HepG2 (cell line): ENCODE measurements around the gene SMIM45.
A peak's percentile ranks its signal among the peaks of the same experiment; 100 is the strongest.

ENCODE experiments used
- ARNTL ChIP-seq: sonication (generic); formaldehyde crosslinking; IDR thresholded peaks from 2 replicates; pipeline ENCODE4 v1.4.0; 2020; ENCODE audit warnings: mild to moderate bottlenecking, missing genetic modification reagents
- BCL3 ChIP-seq: sonication (generic); formaldehyde crosslinking; IDR thresholded peaks from 2 replicates; pipeline ENCODE4 v1.5.1; 2020; ENCODE audit warnings: mild to moderate bottlenecking, missing genetic modification reagents, moderate library complexity
- CBX1 ChIP-seq: IDR thresholded peaks from one replicate; pipeline ENCODE4 v1.6.1; 2016; ENCODE audit warnings: antibody characterized with exemption, low read depth
- CEBPG ChIP-seq: IDR thresholded peaks from 2 replicates; pipeline ENCODE4 v1.6.1; 2016
- FOXA1 ChIP-seq, 2 experiments: fragments of 450-650 bp in 1 of 2; sonication (generic) in 1 of 2; formaldehyde crosslinking in 1 of 2; IDR thresholded peaks; 2 replicates each; pipeline versions ENCODE4 v1.4.0 to v1.6.1; 2016 to 2020; ENCODE audit warnings: missing genetic modification reagents in 1 of 2
- FOXO4 ChIP-seq: sonication (generic); formaldehyde crosslinking; conservative IDR thresholded peaks from 2 replicates; pipeline ENCODE4 v1.8.1; 2023; ENCODE audit warnings: missing genetic modification reagents
- GATAD2A ChIP-seq: IDR thresholded peaks from 2 replicates; pipeline ENCODE4 v1.6.1; 2016
- HDAC2 ChIP-seq: sonication (generic); formaldehyde crosslinking; IDR thresholded peaks from 2 replicates; pipeline ENCODE4 v1.4.0; 2020; ENCODE audit warnings: missing genetic modification reagents
- JDP2 ChIP-seq: sonication (generic); formaldehyde crosslinking; IDR thresholded peaks from 2 replicates; pipeline ENCODE4 v1.8.1; 2022; ENCODE audit warnings: missing genetic modification reagents, borderline replicate concordance
- MAFK ChIP-seq, 2 experiments: IDR thresholded peaks in 1 of 2; conservative IDR thresholded peaks in 1 of 2; 2 replicates each; pipeline ENCODE4 v1.6.1; 2011; ENCODE audit warnings: improper control_type of control experiment in 2 of 2, low read length in 2 of 2
- NCOA2 ChIP-seq: sonication (generic); formaldehyde crosslinking; IDR thresholded peaks from 2 replicates; pipeline ENCODE4 v1.8.0; 2022; ENCODE audit warnings: inconsistent platforms
- NR2C2 ChIP-seq: sonication (generic); formaldehyde crosslinking; IDR thresholded peaks from 2 replicates; pipeline ENCODE4 v1.4.0; 2020; ENCODE audit warnings: missing genetic modification reagents, mild to moderate bottlenecking, moderate library complexity, borderline replicate concordance
- PBX2 ChIP-seq: IDR thresholded peaks from 2 replicates; pipeline ENCODE4 v1.6.1; 2016; ENCODE audit warnings: control low read depth
- SALL1 ChIP-seq: sonication (generic); formaldehyde crosslinking; IDR thresholded peaks from 2 replicates; pipeline ENCODE4 v1.8.0; 2022; ENCODE audit warnings: mild to moderate bottlenecking, missing genetic modification reagents
- SIN3B ChIP-seq: fragments of 150-350 bp; IDR thresholded peaks from 2 replicates; pipeline ENCODE4 v1.6.1; 2014; ENCODE audit warnings: low read length
- TFDP1 ChIP-seq: IDR thresholded peaks from 2 replicates; pipeline ENCODE4 v1.6.1; 2016; ENCODE audit warnings: missing compliant biosample characterization, missing genetic modification reagents, borderline replicate concordance
- TRIM22 ChIP-seq: fragments of 450-650 bp; IDR thresholded peaks from 2 replicates; pipeline ENCODE4 v1.6.1; 2017
- YEATS2 ChIP-seq: sonication (generic); formaldehyde crosslinking; IDR thresholded peaks from 2 replicates; pipeline ENCODE4 v1.4.0; 2020; ENCODE audit warnings: missing genetic modification reagents, borderline replicate concordance
- ZIK1 ChIP-seq: sonication (generic); formaldehyde crosslinking; IDR thresholded peaks from 2 replicates; pipeline ENCODE4 v1.5.0; 2020; ENCODE audit warnings: mild to moderate bottlenecking, low read depth, missing genetic modification reagents, borderline replicate concordance
- ZNF343 ChIP-seq: sonication (generic); formaldehyde crosslinking; IDR thresholded peaks from 2 replicates; pipeline ENCODE4 v1.4.0; 2020; ENCODE audit warnings: mild to moderate bottlenecking, missing genetic modification reagents
- ZNF510 ChIP-seq: sonication (generic); formaldehyde crosslinking; IDR thresholded peaks from 2 replicates; pipeline ENCODE4 v1.4.0; 2020; ENCODE audit warnings: low read depth, mild to moderate bottlenecking, missing genetic modification reagents
- ZNF580 ChIP-seq: IDR thresholded peaks from 2 replicates; pipeline ENCODE4 v1.6.1; 2016; ENCODE audit warnings: low read depth, borderline replicate concordance
- ZNF614 ChIP-seq: IDR thresholded peaks from 2 replicates; pipeline ENCODE4 v1.6.1; 2018; ENCODE audit warnings: missing biosample characterization, missing genetic modification reagents, inconsistent platforms, borderline replicate concordance
- ZNF652 ChIP-seq: IDR thresholded peaks from 2 replicates; pipeline ENCODE4 v1.6.1; 2016; ENCODE audit warnings: low read depth, borderline replicate concordance

SMIM45 gene

GRCh38 chr22:41940832-41941765 lies 10.9 kb upstream of the SMIM45 start (continued):
- no peak for TF ChIP-seq YEATS2 (CRISPR knock-in tag)
- no peak for TF ChIP-seq ZNF652
- TF ChIP-seq SIN3B = no peak
- 0 out of 4 replicates have a peak, but pooled peaks of 1 of the 2 experiments have one; percentile 3 for TF ChIP-seq MAFK (conservative IDR thresholded peaks at IDR 0.05 in 1 of 2, IDR thresholded peaks at IDR 0.05 in 1 of 2; ENCODE audit: low read length in 2 of 2)
- TF ChIP-seq JDP2 = no peak
- no peak for TF ChIP-seq ZNF510 (CRISPR knock-in tag)
- peak; percentile 32; the same call in 1 of the 2 replicates for TF ChIP-seq TFDP1 (CRISPR knock-in tag)
- no peak for TF ChIP-seq PBX2 (CRISPR knock-in tag)
- peak; percentile 58 for TF ChIP-seq HDAC2
- TF ChIP-seq ZNF614 (CRISPR knock-in tag) = no peak
- TF ChIP-seq SALL1 (CRISPR knock-in tag) = peak; percentile 54; the same call in 1 of the 2 replicates
- TF ChIP-seq NR2C2 (CRISPR knock-in tag) = no peak
- TF ChIP-seq CEBPG (CRISPR knock-in tag) = no peak
- no peak for TF ChIP-seq FOXA1 (IDR thresholded peaks at IDR 0.05)
- no peak for TF ChIP-seq FOXA1 (CRISPR knock-in tag; IDR thresholded peaks at IDR 0.05)
- TF ChIP-seq ZNF580 (CRISPR knock-in tag) = peak; percentile 62; the same call in 1 of the 2 replicates
- no peak for TF ChIP-seq BCL3 (CRISPR knock-in tag)
- TF ChIP-seq TRIM22 = no peak
- peak; percentile 17; the same call in 1 of the 2 replicates for TF ChIP-seq GATAD2A (CRISPR knock-in tag)
- TF ChIP-seq ZIK1 (CRISPR knock-in tag) = no peak
- no peak for TF ChIP-seq ZNF343 (CRISPR knock-in tag)
- TF ChIP-seq FOXO4 (CRISPR knock-in tag) = no peak
- TF ChIP-seq CBX1 = no peak
- TF ChIP-seq NCOA2 = no peak
- TF ChIP-seq ARNTL (CRISPR knock-in tag) = no peak
